ENCODE data around the gene ALDH1B1. TPM values are rescaled to one million over a fixed set of nuclear protein-coding genes. Genes with fewer than 3 reads are reported as not detected.

The ALDH1B1 gene
- total RNA-seq, 1 donor from 2014 or later = 47.5 TPM

GRCh38 chr9:38387066-38387465, 5.4 kb upstream of the ALDH1B1 start:
- no peak for DNase-seq (ENCODE audit: low read depth)

GRCh38 chr9:38387751-38388150, 4.8 kb upstream of the ALDH1B1 start:
- no peak for DNase-seq (ENCODE audit: low read depth)
- no peak for TF ChIP-seq CTCF (conservative IDR thresholded peaks at IDR 0.05; ENCODE audit: low read depth, low read length)
- no peak overlapping the region for H3K4me3 ChIP-seq (ENCODE audit: low read depth, low read length)

More at GRCh38 chr9:38387066-38387465, 5.4 kb upstream of the ALDH1B1 start:
- no peak for TF ChIP-seq CTCF (conservative IDR thresholded peaks at IDR 0.05; ENCODE audit: low read depth, low read length)
- H3K4me3 ChIP-seq (ENCODE audit: low read depth, low read length) = no peak overlapping the region

- DNase-seq (ENCODE audit: low read depth) = no peak
- TF ChIP-seq CTCF (conservative IDR thresholded peaks at IDR 0.05; ENCODE audit: low read depth, low read length) = no peak
- no peak overlapping the region for H3K4me3 ChIP-seq (ENCODE audit: low read depth, low read length)
These were observed 3.9 kb upstream of the ALDH1B1 start for GRCh38 chr9:38388283-38389223.

GRCh38 chr9:38389313-38389712, 3.2 kb upstream of the ALDH1B1 start:
- no peak overlapping the region for H3K4me3 ChIP-seq (ENCODE audit: low read depth, low read length)
- no peak for TF ChIP-seq CTCF (conservative IDR thresholded peaks at IDR 0.05; ENCODE audit: low read depth, low read length)
- DNase-seq (ENCODE audit: low read depth) = no peak

- H3K4me3 ChIP-seq (ENCODE audit: low read depth, low read length) = no peak overlapping the region
- DNase-seq (ENCODE audit: low read depth) = no peak
- no peak for TF ChIP-seq CTCF (conservative IDR thresholded peaks at IDR 0.05; ENCODE audit: low read depth, low read length)
These were observed 2.1 kb upstream of the ALDH1B1 start for GRCh38 chr9:38390442-38390841.

GRCh38 chr9:38390851-38391250, 1.7 kb upstream of the ALDH1B1 start:
- TF ChIP-seq CTCF (conservative IDR thresholded peaks at IDR 0.05; ENCODE audit: low read depth, low read length) = no peak
- no peak overlapping the region for H3K4me3 ChIP-seq (ENCODE audit: low read depth, low read length)
- no peak for DNase-seq (ENCODE audit: low read depth)

Measured in epithelial cell of proximal tubule (primary cell).